ENCODE data around the gene MIDN.
A peak's percentile ranks its signal among the peaks of the same experiment; 100 is the strongest.

Gene MIDN

GRCh38 chr19:1270854-1271527, 22.6 kb downstream of the MIDN start:
- no peak for DNase-seq (ENCODE audit: low spot score)

GRCh38 chr19:1271528-1272422, 23.4 kb downstream of the MIDN start:
- DNase-seq (ENCODE audit: low spot score): no peak

GRCh38 chr19:1272423-1273262, 24.3 kb downstream of the MIDN start:
- DNase-seq (ENCODE audit: low spot score): no peak

- no peak for DNase-seq (ENCODE audit: low spot score)
Observed at GRCh38 chr19:1273263-1274041, 25.1 kb downstream of the MIDN start.

GRCh38 chr19:1274081-1274851, 25.9 kb downstream of the MIDN start:
- no peak for DNase-seq (ENCODE audit: low spot score)

- DNase-seq (ENCODE audit: low spot score): peak; percentile 41
Observed at GRCh38 chr19:1274852-1275259, 26.5 kb downstream of the MIDN start.

- DNase-seq (ENCODE audit: low spot score): peak; percentile 96
Observed at GRCh38 chr19:1275260-1275975, 27.0 kb downstream of the MIDN start, which contains the start of gene FAM174C. Gene FAM174C, plus strand, starts transcription at chr19:1275530. Its CDS starts 20 bp downstream, at chr19:1275550.

- no peak for DNase-seq (ENCODE audit: low spot score)
Observed at GRCh38 chr19:1275976-1276627, 27.7 kb downstream of the MIDN start.

GRCh38 chr19:1276628-1277022, 28.2 kb downstream of the MIDN start:
- no peak for DNase-seq (ENCODE audit: low spot score)

- no peak for DNase-seq (ENCODE audit: low spot score)
Observed at GRCh38 chr19:1277061-1277460, 28.7 kb downstream of the MIDN start.

- no peak for DNase-seq (ENCODE audit: low spot score)
Observed at GRCh38 chr19:1278074-1278473, 29.7 kb downstream of the MIDN start.

GRCh38 chr19:1278713-1279660, 30.6 kb downstream of the MIDN start:
- no peak for DNase-seq (ENCODE audit: low spot score)

GRCh38 chr19:1279782-1280341, 31.5 kb downstream of the MIDN start:
- DNase-seq (ENCODE audit: low spot score): peak; percentile 82

GRCh38 chr19:1280636-1281568, 32.5 kb downstream of the MIDN start:
- no peak for DNase-seq (ENCODE audit: low spot score)

- no peak for DNase-seq (ENCODE audit: low spot score)
Observed at GRCh38 chr19:1281569-1282287, 33.3 kb downstream of the MIDN start.

GRCh38 chr19:1282588-1283206, 34.3 kb downstream of the MIDN start:
- no peak for DNase-seq (ENCODE audit: low spot score)
